DND-41 (cell line): Measurements from ENCODE around the gene SHD.
A peak's percentile ranks its signal among the peaks of the same experiment; 100 is the strongest.
"Not testable (repeated sequence)": the region's sequence is repeated elsewhere in the genome, so short reads cannot be mapped to it uniquely, and the experiment has no call there.

Experiments used
- ATAC-seq: fragments of 200-7000 bp; cut with Tn5 transposase; 3 replicates; pipeline ENCODE4 v1.9.1; 2021; ENCODE audit warnings: low read depth; ENCODE audit not compliant: insufficient read depth
- DNase-seq: peaks from one replicate; pipeline ENCODE4 v3.0.0-alpha.2; 2020
- H2AFZ ChIP-seq: 2 replicates; pipeline ENCODE4 v1.6.0; 2012; ENCODE audit warnings: low read depth, low read length
- H3K27ac ChIP-seq: 2 replicates; pipeline ENCODE4 v1.5.1; 2012; ENCODE audit warnings: low read length, inconsistent platforms
- H3K27me3 ChIP-seq: fragments of 200-600 bp; sonication (generic); 2 replicates; pipeline ENCODE4 v1.6.0; 2012; ENCODE audit warnings: low read length, mild to moderate bottlenecking, inconsistent platforms; ENCODE audit not compliant: insufficient read depth, poor library complexity
- H3K36me3 ChIP-seq: 2 replicates; pipeline ENCODE4 v1.5.1; 2012; ENCODE audit warnings: low read length, inconsistent platforms; ENCODE audit not compliant: insufficient read depth
- H3K4me1 ChIP-seq: 2 replicates; pipeline ENCODE4 v1.5.1; 2012; ENCODE audit warnings: mild to moderate bottlenecking, low read length; ENCODE audit not compliant: insufficient read depth
- H3K4me2 ChIP-seq: 2 replicates; pipeline ENCODE4 v1.6.0; 2012; ENCODE audit warnings: mild to moderate bottlenecking, moderate library complexity, low read length, inconsistent platforms; ENCODE audit not compliant: insufficient read depth
- H3K4me3 ChIP-seq, 2 experiments: fragments of 200-600 bp in 1 of 2; shearing (Covaris generic) in 1 of 2; 2 replicates each; pipeline ENCODE4 v1.5.1; 2012 to 2016; ENCODE audit warnings: inconsistent platforms in 2 of 2, low read length in 2 of 2, mild to moderate bottlenecking in 2 of 2, low read depth in 1 of 2, moderate library complexity in 1 of 2
- H3K79me2 ChIP-seq: 2 replicates; pipeline ENCODE4 v1.6.0; 2012; ENCODE audit warnings: low read length, inconsistent platforms; ENCODE audit not compliant: insufficient read depth
- H3K9ac ChIP-seq: 2 replicates; pipeline ENCODE4 v1.6.0; 2012; ENCODE audit warnings: low read depth, mild to moderate bottlenecking, inconsistent platforms, low read length, moderate library complexity
- H3K9me3 ChIP-seq: 2 replicates; pipeline ENCODE4 v1.5.1; 2012; ENCODE audit warnings: low read length, moderate library complexity, mild to moderate bottlenecking, inconsistent platforms; ENCODE audit not compliant: insufficient read depth, severe bottlenecking
- H4K20me1 ChIP-seq: 2 replicates; pipeline ENCODE4 v1.6.0; 2012; ENCODE audit warnings: low read length; ENCODE audit not compliant: insufficient read depth
- CTCF ChIP-seq: IDR thresholded peaks from 2 replicates; pipeline ENCODE4 v1.5.1; 2012; ENCODE audit warnings: borderline replicate concordance, low read length, moderate library complexity, mild to moderate bottlenecking; ENCODE audit not compliant: poor library complexity, severe bottlenecking; ENCODE audit errors: extremely low read depth
- EZH2 ChIP-seq: IDR thresholded peaks from 3 replicates; pipeline ENCODE4 v1.6.1; 2012; ENCODE audit warnings: borderline replicate concordance, low read depth, mild to moderate bottlenecking, moderate library complexity, low read length, inconsistent platforms; ENCODE audit not compliant: severe bottlenecking

The SHD gene

GRCh38 chr19:4284176-4284958 is 5.3 kb downstream of the SHD start:
- H3K27ac ChIP-seq, result no peak overlapping the region
- no peak overlapping the region for H3K9ac ChIP-seq
- DNase-seq (peak; percentile 12), ATAC-seq (no peak)
- no peaks in the 10 kb centered on the region for H3K79me2 ChIP-seq
- H3K4me3 ChIP-seq, result no peak overlapping the region
- no peaks in the 10 kb centered on the region for H3K36me3 ChIP-seq
- H3K27me3 ChIP-seq, result peaks cover 9% of the 10 kb centered on the region
- H3K9me3 ChIP-seq, result no peaks in the 10 kb centered on the region
- H2AFZ ChIP-seq, result no peak overlapping the region
- H3K4me1 ChIP-seq, result no peaks in the 10 kb centered on the region
- TF ChIP-seq CTCF (no peak), EZH2 (no peak)
- H4K20me1 ChIP-seq, result no peaks in the 10 kb centered on the region; the same call in 1 of the 2 replicates
- no peak overlapping the region for H3K4me2 ChIP-seq

GRCh38 chr19:4284974-4285373 is 5.9 kb downstream of the SHD start:
- H3K27ac ChIP-seq, result no peak overlapping the region
- no peaks in the 10 kb centered on the region for H3K36me3 ChIP-seq
- H3K4me3 ChIP-seq, result no peak overlapping the region
- H3K79me2 ChIP-seq, result no peaks in the 10 kb centered on the region
- DNase-seq, result no peak
- no peak overlapping the region for H3K9ac ChIP-seq
- no peaks in the 10 kb centered on the region for H3K4me1 ChIP-seq
- TF ChIP-seq CTCF, result no peak
- TF ChIP-seq EZH2, result no peak
- H2AFZ ChIP-seq, result no peak overlapping the region
- H3K4me2 ChIP-seq, result no peak overlapping the region
- H4K20me1 ChIP-seq, result no peaks in the 10 kb centered on the region; the same call in 1 of the 2 replicates
- H3K9me3 ChIP-seq, result no peaks in the 10 kb centered on the region
- no peak for ATAC-seq
- H3K27me3 ChIP-seq, result peaks cover 2% of the 10 kb centered on the region

GRCh38 chr19:4286141-4286540 is 7.1 kb downstream of the SHD start:
- not testable (repeated sequence) for H2AFZ ChIP-seq, H3K4me2 ChIP-seq, H3K4me1 ChIP-seq, H3K4me3 ChIP-seq, H4K20me1 ChIP-seq, H3K79me2 ChIP-seq, ATAC-seq, H3K27me3 ChIP-seq, H3K27ac ChIP-seq, DNase-seq, H3K9me3 ChIP-seq, H3K9ac ChIP-seq, H3K36me3 ChIP-seq

GRCh38 chr19:4288091-4288777 is 9.2 kb downstream of the SHD start:
- H3K79me2 ChIP-seq, result no peaks in the 10 kb centered on the region
- no peaks in the 10 kb centered on the region for H3K9me3 ChIP-seq
- H4K20me1 ChIP-seq, result no peaks in the 10 kb centered on the region; the same call in 1 of the 2 replicates
- H3K9ac ChIP-seq, result no peak overlapping the region
- TF ChIP-seq CTCF, result no peak
- TF ChIP-seq EZH2, result no peak
- H3K4me1 ChIP-seq, result no peaks in the 10 kb centered on the region
- no peaks in the 10 kb centered on the region for H3K36me3 ChIP-seq
- DNase-seq (no peak), ATAC-seq (no peak)
- H2AFZ ChIP-seq, result no peak overlapping the region
- H3K4me2 ChIP-seq, result no peak overlapping the region
- no peak overlapping the region for H3K27ac ChIP-seq
- no peak overlapping the region for H3K4me3 ChIP-seq
- no peaks in the 10 kb centered on the region for H3K27me3 ChIP-seq
